22Rv1 (cell line): Measurements from ENCODE around the gene SMYD2.

ENCODE experiments used
- ZFX ChIP-seq: fragments of 450-650 bp; IDR thresholded peaks from 2 replicates; pipeline ENCODE4 v1.6.1; 2017; ENCODE audit warnings: antibody characterized with exemption, borderline replicate concordance
- TF ChIP-seq, protein P1 (sequence below): fragments of 450-650 bp; IDR thresholded peaks from 2 replicates; pipeline ENCODE4 v1.5.1; 2017; ENCODE audit warnings: mild to moderate bottlenecking

DNA sequence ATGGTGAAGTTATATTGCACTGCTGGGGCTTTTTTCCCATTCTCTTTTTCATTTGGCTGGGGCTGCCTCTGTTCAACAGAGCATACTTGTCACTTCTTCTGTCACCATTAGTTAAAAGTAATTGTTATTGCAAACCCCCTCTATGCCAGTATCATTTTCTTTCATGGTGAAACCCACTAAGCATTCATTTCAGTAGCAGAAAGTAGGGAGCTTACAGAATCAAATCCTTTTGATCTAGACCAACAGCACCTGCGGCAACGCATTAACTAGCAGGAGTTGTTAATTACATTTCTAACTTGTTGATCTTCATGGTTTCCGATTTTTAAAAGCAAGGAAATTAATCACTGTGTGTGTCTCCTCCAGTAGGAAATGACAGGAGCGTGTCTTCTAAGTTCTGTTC, 15.0 kb downstream of the SMYD2 start:
- TF ChIP-seq, protein P1, sequence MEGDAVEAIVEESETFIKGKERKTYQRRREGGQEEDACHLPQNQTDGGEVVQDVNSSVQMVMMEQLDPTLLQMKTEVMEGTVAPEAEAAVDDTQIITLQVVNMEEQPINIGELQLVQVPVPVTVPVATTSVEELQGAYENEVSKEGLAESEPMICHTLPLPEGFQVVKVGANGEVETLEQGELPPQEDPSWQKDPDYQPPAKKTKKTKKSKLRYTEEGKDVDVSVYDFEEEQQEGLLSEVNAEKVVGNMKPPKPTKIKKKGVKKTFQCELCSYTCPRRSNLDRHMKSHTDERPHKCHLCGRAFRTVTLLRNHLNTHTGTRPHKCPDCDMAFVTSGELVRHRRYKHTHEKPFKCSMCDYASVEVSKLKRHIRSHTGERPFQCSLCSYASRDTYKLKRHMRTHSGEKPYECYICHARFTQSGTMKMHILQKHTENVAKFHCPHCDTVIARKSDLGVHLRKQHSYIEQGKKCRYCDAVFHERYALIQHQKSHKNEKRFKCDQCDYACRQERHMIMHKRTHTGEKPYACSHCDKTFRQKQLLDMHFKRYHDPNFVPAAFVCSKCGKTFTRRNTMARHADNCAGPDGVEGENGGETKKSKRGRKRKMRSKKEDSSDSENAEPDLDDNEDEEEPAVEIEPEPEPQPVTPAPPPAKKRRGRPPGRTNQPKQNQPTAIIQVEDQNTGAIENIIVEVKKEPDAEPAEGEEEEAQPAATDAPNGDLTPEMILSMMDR, result no peak
- TF ChIP-seq ZFX, result no peak
